Esophagus muscularis mucosa (tissue), 4 donors: ENCODE data around the gene DPF1. TPM values are rescaled to one million over a fixed set of nuclear protein-coding genes. Genes with fewer than 3 reads are reported as not detected.

Experiments used
- DNase-seq: peaks from one replicate; pipeline ENCODE4 v3.0.0-alpha.2; 2017; ENCODE audit errors: extremely low spot score
- H3K27ac ChIP-seq, 4 donors: fragments of 200-600 bp; sonication (generic); replicated peaks in 1 of 4; 1 replicate in 3 of 4; 2 replicates in 1 of 4; pipeline ENCODE4 v1.5.1; 2016 to 2019; ENCODE audit warnings: mild to moderate bottlenecking in 1 of 4
- H3K27me3 ChIP-seq, 4 donors: fragments of 200-600 bp; sonication (generic); one replicate each; pipeline versions ENCODE4 v1.5.1 to v1.6.0; 2016 to 2019
- H3K36me3 ChIP-seq, 4 donors: fragments of 200-600 bp; sonication (generic); one replicate each; pipeline ENCODE4 v1.5.1; 2016 to 2019
- H3K4me1 ChIP-seq, 4 donors: fragments of 200-600 bp; sonication (generic); one replicate each; pipeline ENCODE4 v1.5.1; 2016 to 2019
- H3K4me3 ChIP-seq, 4 donors: fragments of 200-600 bp; sonication (generic); 1 replicate in 2 of 4; 2 replicates in 2 of 4; pipeline ENCODE4 v1.5.1; 2016 to 2019; ENCODE audit warnings: mild to moderate bottlenecking in 4 of 4, moderate library complexity in 1 of 4
- H3K9me3 ChIP-seq, 4 donors: fragments of 200-600 bp; sonication (generic); 1 replicate in 3 of 4; 2 replicates in 1 of 4; pipeline ENCODE4 v1.5.1; 2016 to 2019
- CTCF ChIP-seq, 3 experiments: fragments of 200-600 bp in 2 of 3; fragments of 450-650 bp in 1 of 3; sonication (generic) in 2 of 3; IDR thresholded peaks; one replicate each; pipeline ENCODE4 v1.5.1; 2017 to 2019; ENCODE audit warnings: antibody characterized with exemption in 3 of 3, mild to moderate bottlenecking in 2 of 3, moderate library complexity in 1 of 3
- EP300 ChIP-seq: sonication (generic); formaldehyde crosslinking; IDR thresholded peaks from one replicate; pipeline ENCODE4 v1.6.1; 2017; ENCODE audit warnings: antibody characterized with exemption
- POLR2A ChIP-seq: fragments of 450-650 bp; IDR thresholded peaks from one replicate; pipeline ENCODE4 v1.6.1; 2017; ENCODE audit warnings: antibody characterized with exemption, moderate library complexity, mild to moderate bottlenecking, low read depth
- POLR2AphosphoS5 ChIP-seq, 2 donors: sonication (generic); formaldehyde crosslinking; IDR thresholded peaks; one replicate each; pipeline ENCODE4 v1.6.1; 2017; ENCODE audit warnings: antibody characterized with exemption in 2 of 2
- WGBS: methylation state at CpG from one replicate; pipeline ENCODE4 v1.1.5; 2018; 5-methylcytosine and 5-hydroxymethylcytosine counted together
- intact Hi-C: fragments of 100-400 bp; cut with DNase I; formaldehyde crosslinking; loops from one replicate; pipeline ENCODE4 v1.15.1; 2023
- total RNA-seq, 4 donors: library from RNA; depleted of rRNA; stranded (reverse); fragments of >200 nt; gene quantifications; one replicate each; pipeline versions ENCODE4 v1.1.0 to v1.2.1, GENCODE V29; 2016

DPF1 gene
- total RNA-seq, 4 donors from 2014 or later: 0.17 to 0.83 TPM; not detected in 2

DNA sequence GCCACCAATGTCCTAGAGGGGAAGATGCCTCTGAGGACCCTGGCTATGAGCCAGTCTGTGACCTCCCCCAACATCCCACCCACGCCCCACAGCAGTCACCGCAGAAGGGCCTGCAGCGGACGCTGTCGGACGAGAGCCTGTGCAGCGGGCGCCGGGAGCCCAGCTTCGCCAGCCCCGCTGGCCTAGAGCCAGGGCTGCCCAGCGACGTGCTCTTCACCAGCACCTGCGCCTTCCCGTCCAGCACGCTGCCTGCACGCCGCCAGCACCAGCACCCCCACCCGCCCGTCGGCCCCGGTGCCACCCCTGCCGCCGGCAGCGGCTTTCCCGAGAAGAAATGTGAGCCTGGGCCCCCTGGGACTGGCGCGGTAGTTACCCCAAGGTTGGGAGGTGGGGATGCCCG, 30.6 kb downstream of the DPF1 start:
- WGBS: 97% methylated on average over 11 of the region's 29 CpGs

DNA sequence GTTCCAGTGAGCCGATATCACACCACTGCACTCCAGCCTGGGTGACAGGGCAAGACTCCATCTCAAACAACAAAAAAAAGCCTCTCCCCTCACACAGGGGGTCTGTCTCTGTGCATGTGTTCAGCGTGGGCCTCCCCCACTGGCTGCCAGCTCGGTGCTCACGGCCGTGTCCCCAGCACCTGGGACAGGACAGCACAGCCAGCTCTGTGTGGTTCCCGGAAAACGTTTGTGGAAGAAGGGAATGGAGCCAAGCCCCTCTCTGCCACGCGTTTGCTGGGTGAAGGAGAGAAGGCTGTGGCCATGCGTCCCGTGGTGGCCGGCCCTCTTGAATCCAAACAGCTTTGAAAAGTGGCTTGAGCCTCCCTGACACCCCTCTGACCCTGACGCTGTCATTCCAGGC, 32.3 kb downstream of the DPF1 start:
- peaks cover 0 to 45% (median 21%) of the 10 kb centered on the region in 4 donors for H3K36me3 ChIP-seq
- no peak for DNase-seq
- no peak for TF ChIP-seq CTCF (IDR thresholded peaks at IDR 0.05)
- no peak for TF ChIP-seq EP300
- no peak for TF ChIP-seq POLR2A
- no peak for TF ChIP-seq POLR2AphosphoS5 (IDR thresholded peaks at IDR 0.05)

More for the DNA sequence above, 30.6 kb downstream of the DPF1 start:
- intact Hi-C loops: no loop called here
- no peak for DNase-seq
- TF ChIP-seq POLR2A (no peak), CTCF (IDR thresholded peaks at IDR 0.05) (no peak), POLR2AphosphoS5 (IDR thresholded peaks at IDR 0.05) (no peak), EP300 (no peak)
- H3K36me3 ChIP-seq: peaks cover 0 to 59% (median 25%) of the 10 kb centered on the region in 4 donors
- H3K9me3 ChIP-seq: no peaks in the 10 kb centered on the region
- no peak overlapping the region for H3K27ac ChIP-seq
- no peak overlapping the region for H3K4me3 ChIP-seq
- no peaks in the 10 kb centered on the region for H3K4me1 ChIP-seq
- no peaks in the 10 kb centered on the region for H3K27me3 ChIP-seq

GRCh38 chr19:38190793-38191192, 33.2 kb downstream of the DPF1 start:
- Histone ChIP-seq H3K4me3 (no peak overlapping the region), H3K9me3 (no peaks in the 10 kb centered on the region), H3K27me3 (no peaks in the 10 kb centered on the region), H3K27ac (no peak overlapping the region), H3K4me1 (no peaks in the 10 kb centered on the region), H3K36me3 (peaks cover 0 to 41% (median 21%) of the 10 kb centered on the region in 4 donors)
- 98% methylated on average over 4 of the region's 6 CpGs for WGBS
- intact Hi-C loops: no loop called here
- no peak for TF ChIP-seq POLR2AphosphoS5 (IDR thresholded peaks at IDR 0.05)
- no peak for TF ChIP-seq POLR2A
- no peak for TF ChIP-seq EP300
- no peak for TF ChIP-seq CTCF (IDR thresholded peaks at IDR 0.05)
- no peak for DNase-seq

More for the DNA sequence above, 32.3 kb downstream of the DPF1 start:
- Histone ChIP-seq H3K4me3 (no peak overlapping the region), H3K9me3 (no peaks in the 10 kb centered on the region), H3K27me3 (no peaks in the 10 kb centered on the region), H3K4me1 (no peaks in the 10 kb centered on the region), H3K27ac (no peak overlapping the region)
- intact Hi-C loops: no loop called here
- WGBS: 93% methylated on average over 13 of the region's 13 CpGs

GRCh38 chr19:38190061-38190460, 34.0 kb downstream of the DPF1 start:
- Histone ChIP-seq H3K27me3 (no peaks in the 10 kb centered on the region), H3K27ac (no peak overlapping the region), H3K4me3 (no peak overlapping the region), H3K9me3 (no peaks in the 10 kb centered on the region), H3K4me1 (no peaks in the 10 kb centered on the region), H3K36me3 (peaks cover 0 to 36% (median 24%) of the 10 kb centered on the region in 4 donors)
- 0% methylated on average over 1 of the region's 6 CpGs for WGBS
- intact Hi-C loops: no loop called here
- no peak for DNase-seq
- TF ChIP-seq POLR2AphosphoS5 (IDR thresholded peaks at IDR 0.05) (no peak), CTCF (IDR thresholded peaks at IDR 0.05) (no peak), POLR2A (no peak), EP300 (no peak)

GRCh38 chr19:38185562-38185961, 38.5 kb downstream of the DPF1 start:
- H3K4me3 ChIP-seq: no peak overlapping the region
- H3K27me3 ChIP-seq: no peaks in the 10 kb centered on the region
- intact Hi-C loops: no loop called here
- no peak for DNase-seq
- peaks cover 0 to 18% (median 15%) of the 10 kb centered on the region in 4 donors for H3K4me1 ChIP-seq
- H3K27ac ChIP-seq: no peak overlapping the region
- H3K9me3 ChIP-seq: peaks cover 0 to 8% (median 3%) of the 10 kb centered on the region in 4 donors
- peaks cover 0 to 29% (median 4%) of the 10 kb centered on the region in 4 donors for H3K36me3 ChIP-seq
- TF ChIP-seq EP300 (no peak), CTCF (IDR thresholded peaks at IDR 0.05) (no peak), POLR2AphosphoS5 (IDR thresholded peaks at IDR 0.05) (no peak), POLR2A (no peak)
- WGBS: 94% methylated on average over 9 of the region's 10 CpGs
